H1 (cell line): ENCODE data around the gene UGT1A9. TPM values are rescaled to one million over a fixed set of nuclear protein-coding genes. Genes with fewer than 3 reads are reported as not detected.

Experiments used
- CTCF ChIA-PET: fragments of 300-600 bp; sonication (Branson Sonifier 250); formaldehyde crosslinking; loops from one replicate; lab custom pipeline; 2021; ENCODE audit not compliant: partially characterized antibody; lab: Charles Lee
- POLR2A ChIA-PET: fragments of 300-600 bp; sonication (Branson Sonifier 250); formaldehyde crosslinking; loops from one replicate; lab custom pipeline; 2021; ENCODE audit warnings: inconsistent platforms; ENCODE audit not compliant: partially characterized antibody; lab: Charles Lee
- DNase-seq, 2 experiments: peaks; one replicate each; pipeline versions ENCODE4 v3.0.0 to v3.0.0-alpha.2; 2010 to 2022; ENCODE audit warnings: low spot score in 2 of 2, low read depth in 1 of 2, mixed read lengths in 1 of 2
- FAIRE-seq: peaks from 2 replicates; lab custom pipeline; 2011; peaks lifted over from hg19 to GRCh38; lab: Jason Lieb, UNC
- H2AFZ ChIP-seq: 2 replicates; pipeline ENCODE4 v1.8.1; 2012; ENCODE audit warnings: low read length, inconsistent platforms
- H2AK5ac ChIP-seq: 2 replicates; pipeline ENCODE4 v1.6.1; 2013; ENCODE audit warnings: low read depth, low read length
- H2BK120ac ChIP-seq: replicated peaks from 2 replicates; pipeline ENCODE3; 2013; ENCODE audit warnings: low read depth, low read length, inconsistent platforms
- H2BK12ac ChIP-seq: 2 replicates; pipeline ENCODE4 v1.6.1; 2013; ENCODE audit warnings: low read depth, low read length
- H2BK15ac ChIP-seq: 2 replicates; pipeline ENCODE4 v1.6.1; 2013; ENCODE audit warnings: low read length
- H2BK20ac ChIP-seq: 2 replicates; pipeline ENCODE4 v1.6.1; 2013; ENCODE audit warnings: low read length
- H2BK5ac ChIP-seq: 2 replicates; pipeline ENCODE4 v1.6.1; 2013; ENCODE audit warnings: low read depth, low read length
- H3K14ac ChIP-seq: 2 replicates; pipeline ENCODE4 v1.6.1; 2013; ENCODE audit warnings: inconsistent platforms; ENCODE audit not compliant: insufficient read length
- H3K18ac ChIP-seq: 2 replicates; pipeline ENCODE4 v1.6.1; 2013; ENCODE audit warnings: low read length; ENCODE audit errors: extremely low read depth
- H3K23ac ChIP-seq: 2 replicates; pipeline ENCODE4 v1.6.1; 2013; ENCODE audit warnings: inconsistent platforms; ENCODE audit not compliant: insufficient read length
- H3K23me2 ChIP-seq: 2 replicates; pipeline ENCODE4 v1.6.1; 2013; ENCODE audit warnings: low read depth, low read length
- H3K27ac ChIP-seq: 2 replicates; pipeline ENCODE4 v1.6.1; 2011; ENCODE audit warnings: low read depth, low read length, inconsistent platforms
- H3K27me3 ChIP-seq, 4 experiments: replicated peaks in 1 of 4; 1 replicate in 1 of 4; 2 replicates in 3 of 4; pipeline versions ENCODE4 v1.6.1 to v1.8.1; 2011 to 2013; ENCODE audit warnings: low read length in 3 of 4, mild to moderate bottlenecking in 3 of 4, inconsistent platforms in 2 of 4, mixed read lengths in 2 of 4, moderate library complexity in 1 of 4; ENCODE audit not compliant: control insufficient read depth in 3 of 4, insufficient read depth in 3 of 4; ENCODE audit errors: extremely low read depth in 1 of 4
- H3K36me3 ChIP-seq, 4 experiments: 2 replicates each; pipeline versions ENCODE4 v1.6.1 to v1.8.1; 2011 to 2013; ENCODE audit warnings: mild to moderate bottlenecking in 4 of 4, low read length in 3 of 4, moderate library complexity in 2 of 4, control low read depth in 1 of 4, inconsistent platforms in 1 of 4; ENCODE audit not compliant: insufficient read depth in 4 of 4, control insufficient read depth in 2 of 4
- H3K4ac ChIP-seq: replicated peaks from 2 replicates; pipeline ENCODE3; 2013; ENCODE audit warnings: low read length, low read depth, mixed read lengths, inconsistent platforms; ENCODE audit not compliant: insufficient read length
- H3K4me1 ChIP-seq, 4 experiments: replicated peaks in 1 of 4; 1 replicate in 1 of 4; 2 replicates in 3 of 4; pipeline versions ENCODE4 v1.6.1 to v1.8.1; 2011 to 2013; ENCODE audit warnings: low read length in 3 of 4, inconsistent platforms in 2 of 4, mixed read lengths in 1 of 4; ENCODE audit not compliant: insufficient read depth in 4 of 4, control insufficient read depth in 3 of 4
- H3K4me2 ChIP-seq, 2 experiments: 2 replicates each; pipeline versions ENCODE4 v1.6.1 to v1.8.1; 2011 to 2013; ENCODE audit warnings: low read depth in 2 of 2, low read length in 2 of 2, control low read depth in 1 of 2, inconsistent platforms in 1 of 2, mild to moderate bottlenecking in 1 of 2; ENCODE audit not compliant: insufficient read depth in 1 of 2
- H3K4me3 ChIP-seq, 4 experiments: fragments of 200-600, 300-600 bp in 1 of 4; sonication (generic), shearing (Covaris generic), sonication (Bioruptor Twin) in 1 of 4; 2 replicates each; pipeline versions ENCODE4 v1.5.1 to v1.8.1; 2011 to 2016; ENCODE audit warnings: low read length in 4 of 4, low read depth in 3 of 4, control low read depth in 2 of 4, inconsistent platforms in 2 of 4, mild to moderate bottlenecking in 2 of 4, mixed read lengths in 1 of 4, moderate library complexity in 1 of 4; ENCODE audit not compliant: insufficient read depth in 2 of 4; ENCODE audit errors: extremely low read depth in 1 of 4
- H3K56ac ChIP-seq: replicated peaks from 2 replicates; pipeline ENCODE3; 2013; ENCODE audit warnings: low read depth, mild to moderate bottlenecking, mixed read lengths, low read length, inconsistent platforms; ENCODE audit not compliant: insufficient read length
- H3K79me1 ChIP-seq: 2 replicates; pipeline ENCODE4 v1.6.1; 2013; ENCODE audit warnings: low read depth, low read length, control low read depth
- H3K79me2 ChIP-seq, 2 experiments: 2 replicates each; pipeline versions ENCODE4 v1.6.1 to v1.8.1; 2012 to 2013; ENCODE audit warnings: low read length in 2 of 2, mild to moderate bottlenecking in 2 of 2, inconsistent platforms in 1 of 2; ENCODE audit not compliant: insufficient read depth in 2 of 2, control insufficient read depth in 1 of 2
- H3K9ac ChIP-seq, 4 experiments: replicated peaks in 1 of 4; 1 replicate in 1 of 4; 2 replicates in 3 of 4; pipeline versions ENCODE4 v1.6.1 to v1.8.1; 2011 to 2013; ENCODE audit warnings: low read depth in 3 of 4, low read length in 3 of 4, control low read depth in 2 of 4, mild to moderate bottlenecking in 2 of 4, moderate library complexity in 2 of 4, inconsistent platforms in 1 of 4; ENCODE audit errors: extremely low read depth in 1 of 4
- H3K9me3 ChIP-seq, 2 experiments: 2 replicates each; pipeline versions ENCODE4 v1.6.1 to v1.8.1; 2012 to 2013; ENCODE audit warnings: mild to moderate bottlenecking in 2 of 2, moderate library complexity in 2 of 2, control low read depth in 1 of 2, inconsistent platforms in 1 of 2, low read depth in 1 of 2, low read length in 1 of 2, mixed read lengths in 1 of 2; ENCODE audit not compliant: insufficient read depth in 2 of 2
- H4K20me1 ChIP-seq, 2 experiments: replicated peaks in 1 of 2; 2 replicates each; pipeline versions ENCODE3 to v1.8.1; 2011 to 2013; ENCODE audit warnings: inconsistent platforms in 2 of 2, low read length in 2 of 2, mild to moderate bottlenecking in 1 of 2; ENCODE audit not compliant: insufficient read depth in 2 of 2, control insufficient read depth in 1 of 2
- H4K5ac ChIP-seq: 2 replicates; pipeline ENCODE4 v1.6.1; 2013; ENCODE audit warnings: low read length, low read depth, mixed read lengths, inconsistent platforms; ENCODE audit not compliant: insufficient read length
- H4K8ac ChIP-seq: 2 replicates; pipeline ENCODE4 v1.8.0; 2013; ENCODE audit warnings: mild to moderate bottlenecking, moderate library complexity, low read length, inconsistent platforms; ENCODE audit not compliant: insufficient read depth; ENCODE audit errors: extremely low read depth
- H4K91ac ChIP-seq: replicated peaks from 2 replicates; pipeline ENCODE3; 2013; ENCODE audit warnings: low read length, mixed read lengths, inconsistent platforms; ENCODE audit not compliant: insufficient read length
- ATF3 ChIP-seq: IDR thresholded peaks from 2 replicates; pipeline ENCODE4 v1.6.1; 2011; ENCODE audit warnings: low read depth, mild to moderate bottlenecking, low read length; ENCODE audit not compliant: insufficient read depth
- BRCA1 ChIP-seq: IDR thresholded peaks from 2 replicates; pipeline ENCODE4 v1.6.1; 2012; ENCODE audit warnings: low read depth, low read length, improper control_type of control experiment
- CBX8 ChIP-seq: fragments of 300-800, 300-1000 bp; sonication (generic); IDR thresholded peaks from 2 replicates; pipeline ENCODE4 v1.7.1; 2016; ENCODE audit warnings: low read depth, low read length, borderline replicate concordance
- CEBPB ChIP-seq: IDR thresholded peaks from 2 replicates; pipeline ENCODE4 v1.6.1; 2012; ENCODE audit warnings: low read depth, low read length
- CHD1 ChIP-seq: IDR thresholded peaks from 2 replicates; pipeline ENCODE4 v1.6.1; 2012; ENCODE audit warnings: low read depth, low read length, improper control_type of control experiment
- CHD2 ChIP-seq: IDR thresholded peaks from 2 replicates; pipeline ENCODE4 v1.6.1; 2012; ENCODE audit warnings: low read length, improper control_type of control experiment
- HDAC6 ChIP-seq: IDR thresholded peaks from one replicate; pipeline ENCODE4 v1.7.1; 2012; ENCODE audit warnings: low read depth, mild to moderate bottlenecking, inconsistent platforms, low read length, moderate library complexity
- KDM4A ChIP-seq: IDR thresholded peaks from one replicate; pipeline ENCODE4 v1.7.1; 2012; ENCODE audit warnings: low read depth, mild to moderate bottlenecking, moderate library complexity, low read length, inconsistent platforms; ENCODE audit not compliant: severe bottlenecking
- SAP30 ChIP-seq: fragments of 300-600 bp; sonication (generic); IDR thresholded peaks from 2 replicates; pipeline ENCODE4 v1.7.1; 2012; ENCODE audit warnings: low read length, moderate library complexity, mild to moderate bottlenecking, inconsistent platforms; ENCODE audit not compliant: insufficient read depth, insufficient replicate concordance
- SIX5 ChIP-seq: IDR thresholded peaks from 2 replicates; pipeline ENCODE4 v1.6.1; 2011; ENCODE audit warnings: mild to moderate bottlenecking, low read depth, low read length
- SP1 ChIP-seq: IDR thresholded peaks from 2 replicates; pipeline ENCODE4 v1.6.1; 2011; ENCODE audit warnings: low read depth, low read length
- SP4 ChIP-seq: IDR thresholded peaks from 2 replicates; pipeline ENCODE4 v1.6.1; 2012; ENCODE audit warnings: low read length, inconsistent platforms
- SRF ChIP-seq: IDR thresholded peaks from 2 replicates; pipeline ENCODE4 v1.6.1; 2011; ENCODE audit warnings: mild to moderate bottlenecking, low read depth, low read length, moderate library complexity
- SUZ12 ChIP-seq: fragments of 200-600 bp; sonication (generic); IDR thresholded peaks from 2 replicates; pipeline ENCODE4 v1.6.1; 2012; ENCODE audit warnings: mild to moderate bottlenecking, inconsistent platforms, low read length, moderate library complexity, mixed read lengths
- TEAD4 ChIP-seq: IDR thresholded peaks from 2 replicates; pipeline ENCODE4 v1.6.1; 2012; ENCODE audit warnings: low read depth, low read length, inconsistent platforms, mixed read lengths
- WGBS, 2 experiments: shearing (Covaris generic) in 1 of 2; methylation state at CpG; one replicate each; pipeline versions ENCODE4 v1.1.6 to v1.1.7; 2013 to 2015; ENCODE audit warnings: low lambda C conversion rate in 2 of 2, mixed read lengths in 2 of 2, inconsistent platforms in 1 of 2, low coverage in 1 of 2, missing lambda C conversion rate in 1 of 2; ENCODE audit not compliant: insufficient replicate concordance in 2 of 2, insufficient coverage in 1 of 2, insufficient read length in 1 of 2; ENCODE audit errors: extremely low coverage in 1 of 2, missing lambda C conversion rate in 1 of 2; 5-methylcytosine and 5-hydroxymethylcytosine counted together
- polyA plus RNA-seq, 7 experiments: library from polyadenylated mRNA; depleted of rRNA in 3 of 7; stranded (reverse) in 5 of 7; unstranded in 2 of 7; fragments of >200 nt in 5 of 7; fragments of 200-250 nt in 2 of 7; gene quantifications; 1 replicate in 5 of 7; 2 replicates in 1 of 7; 4 replicates in 1 of 7; pipeline versions ENCODE4 v1.2.1 to v1.2.3, GENCODE V29; 2011 to 2013; ENCODE audit warnings: missing spikeins in 2 of 7, mixed read lengths in 2 of 7
- total RNA-seq: library from RNA; stranded (reverse); fragmentation: NEBNext Ultra II Directional; extraction: Animal tissue kit (Norgen Biotek cat#: 25700); gene quantifications from 2 replicates; pipeline ENCODE4 v1.2.1, GENCODE V29; 2021

The UGT1A9 gene
- total and polyA plus RNA-seq, 2 of the 8 experiments (the other 6 are each of a cell fraction or from before 2014, with no cell fraction given) = not detected

GRCh38 chr2:233772153-233772552, 100.5 kb downstream of the UGT1A9 start:
- no peak overlapping the region for H2BK12ac ChIP-seq
- POLR2A ChIA-PET = no interaction called here
- FAIRE-seq = no peak
- no peak overlapping the region for H2AK5ac ChIP-seq
- H2BK15ac ChIP-seq = no peak overlapping the region
- no peak overlapping the region for H3K23ac ChIP-seq
- H3K4me3 ChIP-seq = no peak overlapping the region
- CTCF ChIA-PET = no interaction called here
- H2BK5ac ChIP-seq = no peak overlapping the region
- no peaks in the 10 kb centered on the region for H3K36me3 ChIP-seq
- H3K4ac ChIP-seq = no peak overlapping the region
- WGBS, 2 experiments = 91% methylated on average over 16 of the region's 16 CpGs; no CpG with 5 or more reads in 1 of the 2 experiments
- H3K9ac ChIP-seq = no peak overlapping the region
- no peak overlapping the region for H3K27ac ChIP-seq
- H3K4me1 ChIP-seq = no peaks in the 10 kb centered on the region; a peak in 1 of 7 replicates
- H3K27me3 ChIP-seq = no peaks in the 10 kb centered on the region
- no peak overlapping the region for H4K91ac ChIP-seq
- H3K9me3 ChIP-seq = peaks cover 7 to 15% of the 10 kb centered on the region in 2 experiments; a peak in 3 of 4 replicates
- no peak overlapping the region for H2BK20ac ChIP-seq
- no peak overlapping the region for H3K18ac ChIP-seq
- H2AFZ ChIP-seq = no peak overlapping the region
- H3K79me1 ChIP-seq = no peaks in the 10 kb centered on the region
- no peaks in the 10 kb centered on the region for H3K79me2 ChIP-seq
- H3K14ac ChIP-seq = no peak overlapping the region
- peaks cover 2% of the 10 kb centered on the region; the same call in 1 of the 2 replicates for H3K23me2 ChIP-seq
- DNase-seq = no peak
- no peak overlapping the region for H4K8ac ChIP-seq
- no peak overlapping the region for H3K4me2 ChIP-seq
- no peak overlapping the region for H2BK120ac ChIP-seq
- H4K5ac ChIP-seq = no peak overlapping the region
- H3K56ac ChIP-seq = no peak overlapping the region
- H4K20me1 ChIP-seq = no peaks in the 10 kb centered on the region
- TF ChIP-seq CHD2 (no peak), CHD1 (no peak), TEAD4 (no peak), SIX5 (no peak), SP4 (no peak), KDM4A (no peak), CEBPB (no peak), BRCA1 (no peak), CBX8 (no peak), HDAC6 (no peak), SP1 (no peak), SUZ12 (no peak), SAP30 (no peak), SRF (no peak), ATF3 (no peak)
